HepG2 (cell line): ENCODE results near the gene PYCR2. TPM values are rescaled to one million over a fixed set of nuclear protein-coding genes. Genes with fewer than 3 reads are reported as not detected.
A peak's percentile ranks its signal among the peaks of the same experiment; 100 is the strongest.

Experiments
- ATAC-seq: fragments of 200-7000 bp; cut with Tn5 transposase; 3 replicates; pipeline ENCODE4 v1.9.1; 2020; ENCODE audit warnings: mild to moderate bottlenecking, moderate library complexity
- BruUV-seq: library from RNA; stranded (reverse); fragments of 400-500 nt; replicated peaks from 2 replicates; lab custom pipeline; 2021; lab: Mats Ljungman, UMichigan
- CTCF ChIA-PET: fragments of 300-600 bp; formaldehyde crosslinking; extraction: SDS; loops from one replicate; lab custom pipeline; 2021; ENCODE audit warnings: low total read pairs, inconsistent platforms, low intra/inter-chr PET ratio; lab: Yijun Ruan, JAX
- POLR2A ChIA-PET: fragments of 350-600 bp; sonication (Branson Sonifier 250); formaldehyde crosslinking; loops from one replicate; lab custom pipeline; 2020; ENCODE audit warnings: antibody characterized with exemption, inconsistent platforms; lab: Yijun Ruan, JAX
- DNase-seq: peaks from one replicate; pipeline ENCODE4 v3.0.0-alpha.2; 2015; ENCODE audit warnings: low spot score
- FAIRE-seq: peaks from 3 replicates; lab custom pipeline; 2011; peaks lifted over from hg19 to GRCh38; lab: Jason Lieb, UNC
- H2AFZ ChIP-seq: one replicate; pipeline ENCODE4 v1.6.1; 2011; ENCODE audit warnings: low read length, inconsistent platforms
- H3K27ac ChIP-seq: fragments of 300-600 bp; 3 replicates; pipeline ENCODE4 v1.8.0; 2011; ENCODE audit warnings: mixed run types, mild to moderate bottlenecking, mixed read lengths, low read length, inconsistent platforms; ENCODE audit not compliant: insufficient read depth; ENCODE audit errors: extremely low read length
- H3K27me3 ChIP-seq, 2 experiments: fragments of 200-600 bp in 1 of 2; 2 replicates in 1 of 2; 3 replicates in 1 of 2; pipeline versions ENCODE4 v1.6.0 to v1.8.0; 2011; ENCODE audit warnings: low read length in 2 of 2, mild to moderate bottlenecking in 2 of 2, moderate library complexity in 2 of 2, inconsistent platforms in 1 of 2; ENCODE audit not compliant: insufficient read depth in 2 of 2, control insufficient read depth in 1 of 2
- H3K36me3 ChIP-seq, 2 experiments: fragments of 200-600 bp in 1 of 2; replicated peaks in 1 of 2; 2 replicates in 1 of 2; 3 replicates in 1 of 2; pipeline versions ENCODE4 v1.5.1 to v1.8.0; 2011; ENCODE audit warnings: low read length in 2 of 2, inconsistent platforms in 1 of 2; ENCODE audit not compliant: insufficient read depth in 2 of 2, control insufficient read depth in 1 of 2
- H3K4me1 ChIP-seq: 2 replicates; pipeline ENCODE4 v1.5.1; 2012; ENCODE audit warnings: low read length, inconsistent platforms; ENCODE audit not compliant: insufficient read depth
- H3K4me2 ChIP-seq: 2 replicates; pipeline ENCODE4 v1.6.0; 2011; ENCODE audit warnings: low read depth, low read length, inconsistent platforms
- H3K4me3 ChIP-seq, 3 experiments: fragments of 200-600 bp in 1 of 3; sonication (generic), shearing (Covaris generic) in 1 of 3; replicated peaks in 1 of 3; 2 replicates each; pipeline ENCODE4 v1.5.1; 2011 to 2016; ENCODE audit warnings: low read length in 3 of 3, inconsistent platforms in 2 of 3, low read depth in 2 of 3, mild to moderate bottlenecking in 2 of 3, control low read depth in 1 of 3, mixed read lengths in 1 of 3; ENCODE audit not compliant: insufficient read depth in 1 of 3
- H3K79me2 ChIP-seq: one replicate; pipeline ENCODE4 v1.6.1; 2011; ENCODE audit warnings: low read length, inconsistent platforms; ENCODE audit not compliant: insufficient read depth
- H3K9ac ChIP-seq: 2 replicates; pipeline ENCODE4 v1.6.0; 2011; ENCODE audit warnings: mild to moderate bottlenecking, low read depth, low read length, inconsistent platforms; ENCODE audit not compliant: insufficient read depth
- H3K9me3 ChIP-seq: 2 replicates; pipeline ENCODE4 v1.5.1; 2012; ENCODE audit warnings: mild to moderate bottlenecking, low read length
- H4K20me1 ChIP-seq: 2 replicates; pipeline ENCODE4 v1.6.0; 2011; ENCODE audit warnings: inconsistent platforms, mild to moderate bottlenecking, low read length, moderate library complexity; ENCODE audit not compliant: insufficient read depth
- ATF7 ChIP-seq, 2 experiments: fragments of 450-650 bp in 1 of 2; sonication (generic) in 1 of 2; formaldehyde crosslinking in 1 of 2; IDR thresholded peaks; 2 replicates each; pipeline versions ENCODE4 v1.4.0 to v1.6.1; 2016 to 2020; ENCODE audit warnings: antibody characterized with exemption in 1 of 2, mild to moderate bottlenecking in 1 of 2, missing genetic modification reagents in 1 of 2
- DMAP1 ChIP-seq: IDR thresholded peaks from 2 replicates; pipeline ENCODE4 v1.6.1; 2016
- HNRNPL ChIP-seq: fragments of 200-400 bp; formaldehyde crosslinking; IDR thresholded peaks from 2 replicates; pipeline ENCODE4 v1.6.1; 2017; ENCODE audit warnings: mild to moderate bottlenecking, low read depth, low read length
- NCOR1 ChIP-seq: fragments of 200-600 bp; sonication (generic); IDR thresholded peaks from 2 replicates; pipeline ENCODE4 v1.7.0; 2017; ENCODE audit warnings: antibody characterized with exemption, low read length, borderline replicate concordance
- SOX13 ChIP-seq, 3 experiments: fragments of 450-650 bp in 1 of 3; sonication (generic) in 1 of 3; formaldehyde crosslinking in 1 of 3; IDR thresholded peaks in 2 of 3; conservative IDR thresholded peaks in 1 of 3; 2 replicates each; pipeline versions ENCODE4 v1.5.0 to v1.6.1; 2016 to 2020; ENCODE audit warnings: antibody characterized with exemption in 1 of 3, mild to moderate bottlenecking in 1 of 3, missing compliant biosample characterization in 1 of 3, missing genetic modification reagents in 1 of 3, moderate library complexity in 1 of 3
- SRSF4 ChIP-seq: fragments of 200-400 bp; formaldehyde crosslinking; IDR thresholded peaks from one replicate; pipeline ENCODE4 v1.6.1; 2018; ENCODE audit warnings: mild to moderate bottlenecking, low read depth, low read length, moderate library complexity; ENCODE audit not compliant: poor library complexity, severe bottlenecking
- ZBED4 ChIP-seq: sonication (generic); formaldehyde crosslinking; IDR thresholded peaks from 2 replicates; pipeline ENCODE4 v1.4.0; 2020; ENCODE audit warnings: missing genetic modification reagents, borderline replicate concordance
- ZGPAT ChIP-seq: IDR thresholded peaks from 2 replicates; pipeline ENCODE4 v1.6.1; 2016; ENCODE audit warnings: mild to moderate bottlenecking
- ZNF569 ChIP-seq: sonication (generic); formaldehyde crosslinking; IDR thresholded peaks from 2 replicates; pipeline ENCODE4 v1.5.0; 2020; ENCODE audit warnings: mild to moderate bottlenecking, missing genetic modification reagents, moderate library complexity, borderline replicate concordance
- ZNF687 ChIP-seq: sonication (generic); formaldehyde crosslinking; IDR thresholded peaks from 2 replicates; pipeline ENCODE4 v1.5.1; 2020; ENCODE audit warnings: mild to moderate bottlenecking, missing genetic modification reagents, moderate library complexity
- WGBS: methylation state at CpG from one replicate; pipeline ENCODE4 v1.1.6; 2017; ENCODE audit warnings: low lambda C conversion rate; 5-methylcytosine and 5-hydroxymethylcytosine counted together
- in situ Hi-C: cut with HindIII; loops from 2 replicates; pipeline ENCODE4 v1.10.0; 2017; ENCODE audit warnings: low pct_unique_long_range_greater_than_20kb; ENCODE audit not compliant: extremely low pct_ligation_motif_present
- intact Hi-C: fragments of 100-400 bp; cut with micrococcal nuclease; formaldehyde crosslinking; loops from one replicate; pipeline ENCODE4 v1.10.0; 2022; ENCODE audit not compliant: unreplicated experiment
- polyA plus RNA-seq, 8 experiments: library from polyadenylated mRNA; depleted of rRNA in 3 of 8; stranded (reverse) in 7 of 8; unstranded in 1 of 8; fragments of >200 nt; fragmentation: Illumina TruSeq in 4 of 8; extraction: Trizol in 4 of 8; gene quantifications; 2 replicates each; pipeline versions ENCODE4 v1.2.1 to v1.2.3, GENCODE V29; 2011 to 2016; ENCODE audit warnings: low read depth in 4 of 8, missing spikeins in 1 of 8, mixed read lengths in 1 of 8; ENCODE audit not compliant: insufficient read depth in 1 of 8
- total RNA-seq, 5 experiments: library from RNA; depleted of rRNA; stranded (reverse); fragments of >200 nt; fragmentation: Illumina TruSeq; extraction: Trizol; gene quantifications; 2 replicates each; pipeline ENCODE4 v1.2.3, GENCODE V29; 2016; ENCODE audit warnings: low read depth in 1 of 5

PYCR2 gene
- total and polyA plus RNA-seq, 2 of the 13 experiments (the other 11 are each of a cell fraction or from before 2014, with no cell fraction given): 47.2 to 47.8 TPM

GRCh38 chr1:225886159-225887029, 37.7 kb downstream of the PYCR2 start (continued):
- TF ChIP-seq SOX13 (IDR thresholded peaks at IDR 0.05) (0 out of 2 replicates have a peak, but pooled peaks have one; percentile 38), SOX13 (CRISPR knock-in tag; conservative IDR thresholded peaks at IDR 0.05 in 1 of 2, IDR thresholded peaks at IDR 0.05 in 1 of 2) (peak in 1 of 2 experiments; percentile 19; a peak in 1 of 4 replicates), ZGPAT (CRISPR knock-in tag) (0 out of 2 replicates have a peak, but pooled peaks have one; percentile 10), NCOR1 (peak; percentile 50; the same call in 1 of the 2 replicates), HNRNPL (peak; percentile 79; the same call in 1 of the 2 replicates)

- Histone ChIP-seq H3K27me3 (no peaks in the 10 kb centered on the region; a peak in 1 of 5 replicates), H3K79me2 (peaks cover 15% of the 10 kb centered on the region), H2AFZ (no peak overlapping the region), H3K36me3 (no peaks in the 10 kb centered on the region), H3K4me1 (peaks cover 69% of the 10 kb centered on the region), H3K9ac (no peak overlapping the region), H3K4me3 (no peak overlapping the region), H3K4me2 (no peak overlapping the region), H3K9me3 (no peaks in the 10 kb centered on the region), H3K27ac (no peak overlapping the region), H4K20me1 (no peaks in the 10 kb centered on the region)
- FAIRE-seq (no peak), DNase-seq (no peak), ATAC-seq (no peak)
- in situ Hi-C loops (no loop called here), intact Hi-C loops (loop anchor here (10.0 kb wide), 1 partner anchor 89 kb away; no protein-coding TSS in a partner anchor)
- POLR2A ChIA-PET: no interaction called here
- CTCF ChIA-PET: no interaction called here
- no TSS peak for BruUV-seq
- WGBS: 85% methylated on average over 6 of the region's 6 CpGs
- TF ChIP-seq SRSF4 (no peak), ZNF569 (no peak), ATF7 (IDR thresholded peaks at IDR 0.05) (no peak), ATF7 (CRISPR knock-in tag; IDR thresholded peaks at IDR 0.05) (no peak), DMAP1 (CRISPR knock-in tag) (no peak), ZBED4 (CRISPR knock-in tag) (no peak), ZNF687 (CRISPR knock-in tag) (no peak)
These were observed 38.7 kb downstream of the PYCR2 start for GRCh38 chr1:225885336-225885735.
